ENCODE data around the gene TINAG.

DNA sequence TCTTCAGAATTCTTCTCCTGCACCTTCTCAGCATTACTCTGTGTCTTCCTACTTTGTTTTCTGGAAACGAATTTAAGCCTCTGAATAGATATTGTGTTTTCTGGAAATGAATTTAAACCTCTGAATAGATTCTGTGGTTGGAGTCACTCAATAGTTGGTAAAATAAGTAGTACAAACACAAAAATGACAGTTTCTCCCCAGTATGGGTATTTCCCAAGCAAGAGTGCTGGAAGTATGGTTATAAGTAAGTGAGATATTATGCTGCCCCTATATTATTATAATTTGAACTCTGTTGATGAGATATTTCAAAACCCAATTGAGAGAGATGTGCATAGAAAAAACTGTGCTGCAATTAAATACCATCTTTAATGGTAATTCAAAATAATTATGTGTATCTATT, 94.9 kb downstream of the TINAG start:
- TF ChIP-seq, protein P1, sequence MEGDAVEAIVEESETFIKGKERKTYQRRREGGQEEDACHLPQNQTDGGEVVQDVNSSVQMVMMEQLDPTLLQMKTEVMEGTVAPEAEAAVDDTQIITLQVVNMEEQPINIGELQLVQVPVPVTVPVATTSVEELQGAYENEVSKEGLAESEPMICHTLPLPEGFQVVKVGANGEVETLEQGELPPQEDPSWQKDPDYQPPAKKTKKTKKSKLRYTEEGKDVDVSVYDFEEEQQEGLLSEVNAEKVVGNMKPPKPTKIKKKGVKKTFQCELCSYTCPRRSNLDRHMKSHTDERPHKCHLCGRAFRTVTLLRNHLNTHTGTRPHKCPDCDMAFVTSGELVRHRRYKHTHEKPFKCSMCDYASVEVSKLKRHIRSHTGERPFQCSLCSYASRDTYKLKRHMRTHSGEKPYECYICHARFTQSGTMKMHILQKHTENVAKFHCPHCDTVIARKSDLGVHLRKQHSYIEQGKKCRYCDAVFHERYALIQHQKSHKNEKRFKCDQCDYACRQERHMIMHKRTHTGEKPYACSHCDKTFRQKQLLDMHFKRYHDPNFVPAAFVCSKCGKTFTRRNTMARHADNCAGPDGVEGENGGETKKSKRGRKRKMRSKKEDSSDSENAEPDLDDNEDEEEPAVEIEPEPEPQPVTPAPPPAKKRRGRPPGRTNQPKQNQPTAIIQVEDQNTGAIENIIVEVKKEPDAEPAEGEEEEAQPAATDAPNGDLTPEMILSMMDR (IDR thresholded peaks at IDR 0.05; ENCODE audit: insufficient read depth, low read length, poor library complexity, severe bottlenecking): no peak
- TF ChIP-seq EZH2phosphoT487 (conservative IDR thresholded peaks at IDR 0.05; ENCODE audit: low read length): no peak
